Heart right ventricle (tissue), 16 donors: ENCODE results near the gene NFATC1. TPM values are rescaled to one million over a fixed set of nuclear protein-coding genes. Genes with fewer than 3 reads are reported as not detected.

Experiments
- ATAC-seq, 8 donors: fragments of 200-7000 bp; cut with Tn5 transposase; one replicate each; pipeline ENCODE4 v1.9.1; 2020; ENCODE audit warnings: mild to moderate bottlenecking in 8 of 8, moderate library complexity in 8 of 8, moderate number of reproducible peaks in 1 of 8
- DNase-seq, 2 donors: peaks; one replicate each; pipeline ENCODE4 v3.0.0-alpha.2; 2020
- H3K27ac ChIP-seq, 10 donors: fragments of 200-600 bp; sonication (generic) in 2 of 10; one replicate each; pipeline versions ENCODE4 v1.5.0 to v1.8.0; 2020 to 2022; ENCODE audit warnings: mild to moderate bottlenecking in 3 of 10
- H3K27me3 ChIP-seq, 7 donors: fragments of 200-600 bp; one replicate each; pipeline ENCODE4 v1.8.0; 2021 to 2022; ENCODE audit warnings: mild to moderate bottlenecking in 2 of 7
- H3K36me3 ChIP-seq, 9 donors: fragments of 200-600 bp; sonication (generic) in 1 of 9; one replicate each; pipeline versions ENCODE4 v1.5.0 to v1.8.0; 2020 to 2022; ENCODE audit warnings: mild to moderate bottlenecking in 2 of 9
- H3K4me1 ChIP-seq, 9 donors: fragments of 200-600 bp; sonication (generic) in 1 of 9; one replicate each; pipeline versions ENCODE4 v1.5.0 to v1.8.0; 2020 to 2022; ENCODE audit warnings: mild to moderate bottlenecking in 4 of 9
- H3K4me3 ChIP-seq, 10 donors: fragments of 200-600 bp; sonication (generic) in 2 of 10; one replicate each; pipeline versions ENCODE4 v1.5.0 to v1.8.0; 2020 to 2022; ENCODE audit warnings: mild to moderate bottlenecking in 7 of 10, moderate library complexity in 2 of 10
- H3K9me3 ChIP-seq, 11 donors: fragments of 200-600 bp in 10 of 11; sonication (generic) in 2 of 11; one replicate each; pipeline versions ENCODE4 v1.5.0 to v1.8.0; 2013 to 2022; ENCODE audit warnings: mild to moderate bottlenecking in 2 of 11, control low read depth in 1 of 11, moderate library complexity in 1 of 11
- CTCF ChIP-seq, 9 donors: fragments of 200-600 bp; sonication (generic) in 2 of 9; IDR thresholded peaks; one replicate each; pipeline versions ENCODE4 v1.5.0 to v1.8.0; 2021 to 2022; ENCODE audit warnings: antibody characterized with exemption in 9 of 9, mild to moderate bottlenecking in 5 of 9, moderate library complexity in 1 of 9
- WGBS, 2 donors: extraction: QIAGEN DNeasy Blood & Tissue Kit; methylation state at CpG; one replicate each; pipeline ENCODE4 v1.1.7; 2013; ENCODE audit warnings: inconsistent platforms in 1 of 2; 5-methylcytosine and 5-hydroxymethylcytosine counted together
- intact Hi-C, 10 donors: fragments of 100-400 bp; cut with DNase I; formaldehyde crosslinking; loops; one replicate each; pipeline versions ENCODE4 v1.11.1 to v1.14.2; 2022
- polyA plus RNA-seq, 2 donors: library from polyadenylated mRNA; stranded (reverse); fragments of 200-250 nt; gene quantifications; one replicate each; pipeline ENCODE4 v1.2.3, GENCODE V29; 2013
- total RNA-seq, 10 donors: library from RNA; stranded (reverse); fragmentation: NEBNext Ultra II Directional in 3 of 10; extraction: Animal tissue kit (Norgen Biotek cat#: 25700) in 3 of 10; gene quantifications; one replicate each; pipeline versions ENCODE4 v1.2.1 to v1.2.4, GENCODE V29; 2021 to 2023
- donor health status: Arrhythmogenic right ventricular cardiomyopathy.
- donor health status: ischemic (EF 13 %, LVEDD 7.1; RV severe dilation, severe dysfunction).
- donor health status: healthy with polysubstance abuse.
- donor health status: DM: no; HTN: yes; CAD: no.
- donor health status: DM: no; HTN: no; CAD: no.
- donor health status: ischemic (EF 25% LVEDD 6.9; RV normal size, moderate dysfunction).
- donor health status: ischemic (EF 25% LVEDD 5.7; RV mildly dilated, moderate dysfunction).
- donor health status: healthy.
- donor health status: DM: yes; HTN: yes; CAD: no.
- donor health status: Ischemic cardiomyopathy.
- donor health status: ischemic (EF 35%, LVEDD 5.7; RV mildly dilated, moderate dysfunction).
- donor health status: nonischemic (EF 11% LVEDD 7.7; RV severe dilation, severe dysfunction).
- donor health status: DM: yes; HTN: yes; CAD: no.
- donor health status: PGD.
- donor health status: ischemic (EF 29% LVEDD 5.4; RV normal size, mild dysfunction).
- donor health status: nonischemic (EF 23%, LVEDD 6.1; RV moderate dilation, normal function).

NFATC1 gene
- total and polyA plus RNA-seq, 12 donors = 6.3 to 23.8 (median 18.6) TPM

GRCh38 chr18:79577451-79578395 is 182.0 kb downstream of the NFATC1 start:
- Histone ChIP-seq H3K36me3 (no peaks in the 10 kb centered on the region), H3K9me3 (peaks cover 0 to 17% (median 14%) of the 10 kb centered on the region in 11 donors), H3K4me1 (peaks cover 10 to 45% (median 20%) of the 10 kb centered on the region in 9 donors), H3K4me3 (no peak overlapping the region), H3K27ac (peak overlapping the region in 8 of 10 donors; percentile 65 to 90 (median 75)), H3K27me3 (peaks cover 0 to 4% (median 0%) of the 10 kb centered on the region in 7 donors)
- peak in 7 of 8 donors; percentile 8 to 32 (median 24) for ATAC-seq
- 64 to 70% methylated on average over 37 of the region's 37 CpGs for WGBS, 2 donors
- DNase-seq = no peak
- no peak for TF ChIP-seq CTCF (IDR thresholded peaks at IDR 0.05)
- intact Hi-C loops = no loop called here

- TF ChIP-seq CTCF (IDR thresholded peaks at IDR 0.05) = no peak
- 88 to 93% methylated on average over 27 of the region's 27 CpGs for WGBS, 2 donors
- H3K9me3 ChIP-seq = peaks cover 0 to 8% (median 5%) of the 10 kb centered on the region in 11 donors
- ATAC-seq (no peak), DNase-seq (no peak)
- H3K27ac ChIP-seq = peak overlapping the region in 1 of 10 donors; percentile 90
- peaks cover 10 to 45% (median 20%) of the 10 kb centered on the region in 9 donors for H3K4me1 ChIP-seq
- H3K27me3 ChIP-seq = peaks cover 0 to 4% (median 0%) of the 10 kb centered on the region in 7 donors
- no peak overlapping the region for H3K4me3 ChIP-seq
- intact Hi-C loops = no loop called here
- no peaks in the 10 kb centered on the region for H3K36me3 ChIP-seq
Measured at GRCh38 chr18:79578396-79579260, 182.9 kb downstream of the NFATC1 start.
